Stimulated activated CD8-positive, alpha-beta memory T cell treated with anti-CD3 and anti-CD28 coated beads, Interleukin-7, amount 100 ng/mL, for 4 hours (primary cell): Measurements from ENCODE around the gene SMARCB1.

Source experiments
- DNase-seq, 2 donors: peaks; one replicate each; pipeline ENCODE4 v3.0.0-alpha.2; 2020; ENCODE audit warnings: low read depth in 2 of 2

The SMARCB1 gene

DNA sequence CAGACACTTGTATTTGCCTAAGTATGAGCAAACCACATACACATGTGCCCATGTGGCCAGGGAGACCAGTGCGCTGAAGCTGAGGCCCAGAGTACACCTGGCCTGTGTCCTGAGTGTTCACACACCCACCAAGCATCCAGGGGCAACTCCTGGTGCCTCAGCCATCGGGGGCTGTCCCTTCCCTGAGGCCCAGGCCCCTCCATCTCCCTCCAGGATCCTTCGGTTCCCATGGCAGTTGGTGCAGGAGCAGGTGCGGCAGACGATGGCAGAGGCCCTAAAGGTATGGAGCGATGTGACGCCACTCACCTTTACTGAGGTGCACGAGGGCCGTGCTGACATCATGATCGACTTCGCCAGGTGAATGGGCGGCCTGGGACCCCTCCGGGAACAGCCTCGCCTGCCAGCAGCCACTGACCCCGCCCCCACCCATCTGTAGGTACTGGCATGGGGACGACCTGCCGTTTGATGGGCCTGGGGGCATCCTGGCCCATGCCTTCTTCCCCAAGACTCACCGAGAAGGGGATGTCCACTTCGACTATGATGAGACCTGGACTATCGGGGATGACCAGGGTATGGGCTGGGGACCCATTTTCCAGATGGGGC lies 6.5 kb upstream of the SMARCB1 start:
- DNase-seq = no peak

DNA sequence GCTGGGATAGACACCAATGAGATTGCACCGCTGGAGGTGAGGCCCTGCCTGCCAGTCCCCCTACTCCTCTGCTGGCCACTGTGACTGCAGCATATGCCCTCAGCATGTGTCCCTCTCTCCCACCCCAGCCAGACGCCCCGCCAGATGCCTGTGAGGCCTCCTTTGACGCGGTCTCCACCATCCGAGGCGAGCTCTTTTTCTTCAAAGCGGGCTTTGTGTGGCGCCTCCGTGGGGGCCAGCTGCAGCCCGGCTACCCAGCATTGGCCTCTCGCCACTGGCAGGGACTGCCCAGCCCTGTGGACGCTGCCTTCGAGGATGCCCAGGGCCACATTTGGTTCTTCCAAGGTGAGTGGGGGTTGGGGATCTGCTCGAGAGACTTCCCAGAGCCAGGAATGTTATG lies 5.7 kb upstream of the SMARCB1 start:
- DNase-seq = no peak

DNA sequence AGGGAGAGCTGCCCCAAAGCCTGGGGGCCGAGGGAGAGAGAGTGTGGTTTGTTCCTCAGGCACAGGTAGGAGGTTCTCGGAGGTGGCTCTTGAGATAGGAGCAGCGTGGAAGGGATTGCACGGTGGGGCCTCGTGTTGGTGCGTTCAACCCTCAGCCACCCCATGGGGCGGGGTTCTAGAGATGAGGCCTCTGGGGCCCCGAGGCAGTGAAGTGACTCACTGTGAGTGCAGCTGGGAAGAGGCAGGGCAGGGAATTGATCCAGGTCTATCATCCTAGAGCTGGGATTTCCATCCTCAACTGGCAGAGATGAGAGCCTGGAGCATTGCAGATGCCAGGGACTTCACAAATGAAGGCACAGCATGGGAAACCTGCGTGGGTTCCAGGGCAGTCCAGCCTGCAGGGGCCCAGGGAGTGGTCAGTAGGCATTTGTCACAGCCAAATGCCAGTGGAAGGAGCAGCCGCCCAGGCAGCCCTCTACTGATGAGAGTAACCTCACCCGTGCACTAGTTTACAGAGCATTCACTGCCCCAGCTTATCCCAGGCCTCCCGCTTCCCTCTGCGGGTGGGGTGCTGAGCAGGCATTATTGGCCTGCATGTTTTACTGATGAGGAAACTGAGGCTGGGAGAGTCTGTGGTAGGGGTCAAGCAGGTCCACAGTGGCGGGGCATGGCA lies 5.1 kb upstream of the SMARCB1 start:
- no peak for DNase-seq

- DNase-seq = no peak
These were observed 4.5 kb upstream of the SMARCB1 start for GRCh38 chr22:23782252-23782651.

DNA sequence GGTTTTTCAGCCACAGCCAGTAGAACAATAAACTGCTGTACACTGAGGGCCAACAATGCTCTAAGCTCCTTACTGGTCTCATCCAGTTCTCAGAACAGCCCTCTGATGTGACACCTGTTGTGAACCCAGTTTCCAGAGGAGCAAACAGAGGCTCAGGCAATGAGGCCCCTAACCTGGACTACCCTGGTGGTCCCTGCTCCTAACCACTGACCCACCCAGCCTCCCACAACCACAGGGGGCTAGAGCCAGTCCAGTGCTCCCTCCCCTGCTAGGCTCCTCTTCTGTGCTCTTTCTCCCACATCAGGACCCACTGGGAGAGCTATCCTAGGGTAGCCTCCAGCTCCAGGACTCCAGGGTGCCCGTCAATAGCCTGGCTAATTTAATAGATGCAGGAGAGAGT lies 4.1 kb upstream of the SMARCB1 start:
- DNase-seq = no peak

- DNase-seq = no peak
These were observed 3.3 kb upstream of the SMARCB1 start for GRCh38 chr22:23783265-23784150.

- DNase-seq = no peak
These were observed 2.5 kb upstream of the SMARCB1 start for GRCh38 chr22:23784215-23784732.

GRCh38 chr22:23786261-23786710 lies 480 bp upstream of the SMARCB1 start:
- no peak for DNase-seq

DNA sequence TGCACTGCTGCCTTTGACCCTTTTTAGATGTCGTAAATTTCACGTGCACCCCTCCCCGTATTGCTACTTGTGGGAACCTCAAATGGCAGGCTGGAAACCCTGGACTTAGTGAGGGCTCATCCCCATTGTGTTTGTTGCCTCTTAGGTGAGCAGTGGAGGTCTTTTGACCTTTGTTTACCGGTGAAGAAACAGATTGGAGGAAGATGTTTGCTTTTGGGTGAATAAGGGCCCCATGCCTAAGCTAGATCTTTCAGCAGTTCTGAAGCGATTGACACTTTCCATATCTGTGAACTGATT lies 782 bp downstream of the SMARCB1 start:
- DNase-seq = no peak

- DNase-seq = no peak
These were observed 1.1 kb downstream of the SMARCB1 start for GRCh38 chr22:23787910-23788309.

GRCh38 chr22:23789121-23789520 lies 2.4 kb downstream of the SMARCB1 start:
- no peak for DNase-seq

DNA sequence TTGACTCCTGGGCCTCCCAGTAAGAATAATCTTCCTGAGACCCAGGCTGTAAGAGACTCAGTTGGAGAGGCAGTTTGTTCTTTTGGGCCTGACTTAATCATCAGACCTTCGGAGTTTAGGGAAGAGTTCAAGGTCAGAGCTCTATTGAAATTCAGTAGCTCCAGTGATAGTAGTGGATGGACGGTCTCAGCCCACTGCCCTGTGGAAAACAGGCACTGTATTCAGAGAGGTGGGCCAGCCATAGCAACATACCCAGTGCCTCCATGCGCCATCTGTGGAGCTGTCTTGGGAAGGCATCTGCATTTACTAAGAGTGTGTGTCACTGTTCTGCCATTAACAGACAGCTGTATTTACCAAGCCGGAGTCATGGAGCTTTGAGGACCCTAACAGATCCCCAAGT lies 2.9 kb downstream of the SMARCB1 start:
- no peak for DNase-seq

- DNase-seq = no peak
These were observed 4.3 kb downstream of the SMARCB1 start for GRCh38 chr22:23790819-23791737.

DNA sequence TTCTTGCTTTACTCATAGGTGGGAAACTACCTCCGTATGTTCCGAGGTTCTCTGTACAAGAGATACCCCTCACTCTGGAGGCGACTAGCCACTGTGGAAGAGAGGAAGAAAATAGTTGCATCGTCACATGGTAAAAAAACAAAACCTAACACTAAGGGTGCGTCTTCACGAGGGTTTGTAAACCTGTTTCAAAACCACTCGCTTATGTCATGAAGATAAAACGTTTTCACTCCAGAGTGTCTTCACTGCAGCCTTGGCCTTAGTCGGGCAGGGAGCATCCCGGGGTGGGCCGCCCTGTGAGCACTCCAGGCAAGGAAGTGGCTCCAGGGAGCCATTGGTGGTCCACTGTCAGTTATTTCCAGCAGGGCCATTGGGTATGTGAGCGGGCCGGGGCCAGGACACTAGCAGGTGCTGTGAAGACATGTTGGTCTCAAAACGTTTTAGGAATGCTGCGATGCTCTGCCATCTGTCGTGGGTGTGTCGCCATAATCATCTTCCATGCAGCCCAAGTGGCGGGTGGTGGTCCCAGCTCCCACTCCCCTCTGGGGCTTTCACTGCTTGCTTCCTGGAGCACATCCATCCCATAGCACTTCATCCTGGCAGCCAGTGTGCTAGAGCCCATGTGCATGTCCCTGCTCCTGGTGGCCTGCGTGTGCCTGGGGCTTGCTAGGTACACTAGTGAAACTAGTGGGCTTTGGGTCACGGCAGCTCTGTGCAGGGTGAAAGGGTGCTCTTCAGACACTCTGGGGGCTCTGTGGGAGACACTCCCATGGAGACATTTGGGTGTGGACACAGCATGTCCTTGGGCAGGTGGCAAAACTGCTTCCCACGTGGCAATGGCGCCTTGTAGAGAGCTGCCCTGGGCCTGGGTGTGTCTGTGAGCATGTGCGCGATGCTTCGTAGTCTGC lies 5.2 kb downstream of the SMARCB1 start:
- no peak for DNase-seq

DNA sequence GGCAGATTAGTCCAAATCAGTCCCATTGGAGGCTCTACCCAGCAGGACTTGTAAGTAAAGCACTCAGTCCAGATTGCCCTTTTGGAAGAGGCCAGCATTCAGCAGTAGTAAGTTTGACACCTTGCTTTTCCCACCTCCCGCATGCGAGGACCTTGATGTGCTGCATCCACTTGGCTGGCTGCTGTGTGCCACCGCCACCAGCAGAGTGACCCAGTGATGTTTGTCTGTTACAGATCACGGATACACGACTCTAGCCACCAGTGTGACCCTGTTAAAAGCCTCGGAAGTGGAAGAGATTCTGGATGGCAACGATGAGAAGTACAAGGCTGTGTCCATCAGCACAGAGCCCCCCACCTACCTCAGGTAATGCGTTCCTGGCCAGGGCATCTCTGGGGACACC lies 6.6 kb downstream of the SMARCB1 start:
- DNase-seq = no peak

- DNase-seq = no peak
These were observed 9.7 kb downstream of the SMARCB1 start for GRCh38 chr22:23796461-23796860.

DNA sequence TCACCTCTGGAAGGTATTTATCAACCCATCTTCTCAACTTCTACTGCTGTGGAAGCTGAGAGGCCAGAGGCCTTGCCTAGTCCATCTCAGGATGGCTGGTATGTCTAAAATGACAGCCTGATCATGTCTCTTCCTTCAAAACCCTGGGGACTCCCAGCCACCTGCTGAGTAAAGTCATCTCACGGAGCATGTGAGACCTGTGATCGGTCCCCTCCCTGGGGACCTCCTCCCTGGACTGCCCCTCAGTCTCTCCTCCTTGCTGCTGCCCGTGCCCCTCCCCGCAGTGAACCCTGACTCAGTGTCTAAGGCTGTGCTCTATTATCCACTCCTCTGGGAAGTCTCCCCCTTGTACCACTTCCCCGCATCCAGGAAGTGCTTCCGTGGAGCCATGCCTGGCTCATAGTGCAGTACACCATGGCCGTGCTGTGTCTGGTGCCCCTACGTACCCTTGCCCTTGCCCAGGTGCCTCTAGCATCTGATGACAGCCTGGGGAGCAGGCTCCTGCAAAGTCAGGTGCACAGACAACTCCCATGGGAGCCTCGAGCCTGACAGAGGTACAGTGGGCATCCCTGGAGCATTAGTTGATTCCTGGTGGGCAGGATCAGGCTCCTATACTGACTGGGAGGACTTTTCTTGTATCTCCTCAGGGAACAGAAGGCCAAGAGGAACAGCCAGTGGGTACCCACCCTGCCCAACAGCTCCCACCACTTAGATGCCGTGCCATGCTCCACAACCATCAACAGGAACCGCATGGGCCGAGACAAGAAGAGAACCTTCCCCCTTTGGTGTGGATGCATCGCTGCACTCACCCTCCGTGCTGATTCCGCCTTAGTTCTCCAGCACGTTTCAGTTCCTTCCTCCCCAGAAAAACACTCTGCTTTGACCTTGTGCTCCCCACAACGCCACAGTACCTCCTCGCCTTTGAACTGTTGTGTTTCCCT lies 13.8 kb downstream of the SMARCB1 start:
- no peak for DNase-seq

DNA sequence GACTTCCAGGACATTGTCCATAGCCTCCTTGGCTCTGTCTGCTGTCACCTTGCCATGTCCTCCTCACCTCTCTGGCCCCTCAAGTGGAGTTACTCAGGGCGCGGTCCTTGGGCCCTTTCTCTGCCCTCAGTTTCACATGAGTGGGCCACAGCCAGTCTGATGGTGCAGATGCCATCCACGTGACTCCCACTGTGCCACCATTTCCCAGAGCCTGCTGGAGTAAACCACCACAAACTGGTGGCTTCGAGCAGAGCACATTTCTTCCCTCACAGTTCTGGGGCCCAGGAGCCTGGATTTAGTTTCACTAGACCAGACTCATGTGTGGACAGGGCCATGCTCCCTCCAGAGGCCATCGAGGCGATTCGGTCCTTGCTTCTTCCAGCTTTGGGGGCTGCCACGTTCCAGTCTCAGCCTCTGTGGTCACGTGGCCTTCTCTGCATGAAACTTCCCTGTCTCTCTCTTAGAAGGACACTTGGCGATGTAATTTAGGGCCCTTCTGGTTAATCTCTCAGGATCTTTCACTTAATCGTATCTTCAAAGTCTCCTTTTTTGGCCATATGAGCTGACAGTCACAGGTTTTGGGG lies 14.6 kb downstream of the SMARCB1 start:
- DNase-seq = no peak

GRCh38 chr22:23801886-23802377 lies 15.2 kb downstream of the SMARCB1 start:
- DNase-seq = no peak
